ENCODE results near the gene NPEPPS.
A peak's percentile ranks its signal among the peaks of the same experiment; 100 is the strongest.
"Not testable (repeated sequence)": the region's sequence is repeated elsewhere in the genome, so short reads cannot be mapped to it uniquely, and the experiment has no call there.

NPEPPS gene, protein sequence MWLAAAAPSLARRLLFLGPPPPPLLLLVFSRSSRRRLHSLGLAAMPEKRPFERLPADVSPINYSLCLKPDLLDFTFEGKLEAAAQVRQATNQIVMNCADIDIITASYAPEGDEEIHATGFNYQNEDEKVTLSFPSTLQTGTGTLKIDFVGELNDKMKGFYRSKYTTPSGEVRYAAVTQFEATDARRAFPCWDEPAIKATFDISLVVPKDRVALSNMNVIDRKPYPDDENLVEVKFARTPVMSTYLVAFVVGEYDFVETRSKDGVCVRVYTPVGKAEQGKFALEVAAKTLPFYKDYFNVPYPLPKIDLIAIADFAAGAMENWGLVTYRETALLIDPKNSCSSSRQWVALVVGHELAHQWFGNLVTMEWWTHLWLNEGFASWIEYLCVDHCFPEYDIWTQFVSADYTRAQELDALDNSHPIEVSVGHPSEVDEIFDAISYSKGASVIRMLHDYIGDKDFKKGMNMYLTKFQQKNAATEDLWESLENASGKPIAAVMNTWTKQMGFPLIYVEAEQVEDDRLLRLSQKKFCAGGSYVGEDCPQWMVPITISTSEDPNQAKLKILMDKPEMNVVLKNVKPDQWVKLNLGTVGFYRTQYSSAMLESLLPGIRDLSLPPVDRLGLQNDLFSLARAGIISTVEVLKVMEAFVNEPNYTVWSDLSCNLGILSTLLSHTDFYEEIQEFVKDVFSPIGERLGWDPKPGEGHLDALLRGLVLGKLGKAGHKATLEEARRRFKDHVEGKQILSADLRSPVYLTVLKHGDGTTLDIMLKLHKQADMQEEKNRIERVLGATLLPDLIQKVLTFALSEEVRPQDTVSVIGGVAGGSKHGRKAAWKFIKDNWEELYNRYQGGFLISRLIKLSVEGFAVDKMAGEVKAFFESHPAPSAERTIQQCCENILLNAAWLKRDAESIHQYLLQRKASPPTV

DNA sequence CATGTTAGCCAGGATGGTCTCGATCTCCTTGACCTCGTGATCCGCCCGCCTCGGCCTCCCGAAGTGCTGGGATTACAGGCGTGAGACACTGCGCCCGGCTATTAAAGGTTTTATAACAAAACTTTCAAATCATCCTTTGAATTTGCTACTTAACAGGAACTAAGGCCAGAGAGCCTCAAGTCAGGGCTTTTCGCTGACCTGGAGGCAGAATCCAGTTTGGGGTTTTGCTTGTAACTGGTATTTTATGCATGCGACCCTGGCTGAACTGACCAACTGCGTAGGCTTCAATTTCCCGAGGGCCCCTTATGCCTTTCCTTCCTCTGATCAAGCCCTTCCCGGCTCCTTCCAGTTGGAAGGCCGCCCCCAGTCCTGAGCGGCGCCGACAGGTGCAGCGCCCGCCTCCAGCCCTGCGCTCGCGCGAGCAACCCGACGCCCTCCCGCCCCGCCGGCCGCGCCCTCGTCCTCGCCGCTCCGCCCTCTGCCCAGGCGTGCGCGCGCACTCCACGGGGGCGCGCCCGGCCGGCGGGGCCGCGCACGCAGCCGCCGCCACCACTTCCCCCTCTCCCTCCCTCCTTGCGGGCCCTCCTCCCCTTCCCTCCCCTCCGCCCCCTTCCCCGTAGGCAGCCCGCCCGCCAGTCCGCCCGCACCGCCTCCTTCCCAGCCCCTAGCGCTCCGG is at the start of gene NPEPPS:
Gene NPEPPS (plus strand): TSS at position 552 of the 676 bp plus-strand sequence. CDS start 193 bp downstream, outside the sequence.
- peak; percentile 94 for DNase-seq (ENCODE audit: low spot score)

DNA sequence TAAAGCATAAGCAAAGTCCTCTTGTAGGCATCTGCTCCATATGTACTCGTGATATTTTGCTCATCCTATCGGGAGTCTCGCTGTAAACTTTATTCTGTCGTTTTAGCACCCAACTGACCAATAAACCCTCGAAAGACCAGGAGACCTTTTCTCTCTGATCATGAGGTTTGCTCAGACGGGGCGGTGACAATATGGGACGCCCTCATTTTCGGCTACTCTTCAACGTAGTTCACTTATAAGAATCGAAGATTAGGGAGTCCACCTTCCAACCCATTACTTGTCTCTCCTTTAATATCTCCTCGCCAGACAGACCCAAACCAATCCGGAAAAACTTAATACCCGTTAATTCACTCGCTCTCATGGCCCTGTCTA is 39.1 kb upstream of the NPEPPS start:
- not testable (repeated sequence) for DNase-seq (ENCODE audit: low spot score)

DNA sequence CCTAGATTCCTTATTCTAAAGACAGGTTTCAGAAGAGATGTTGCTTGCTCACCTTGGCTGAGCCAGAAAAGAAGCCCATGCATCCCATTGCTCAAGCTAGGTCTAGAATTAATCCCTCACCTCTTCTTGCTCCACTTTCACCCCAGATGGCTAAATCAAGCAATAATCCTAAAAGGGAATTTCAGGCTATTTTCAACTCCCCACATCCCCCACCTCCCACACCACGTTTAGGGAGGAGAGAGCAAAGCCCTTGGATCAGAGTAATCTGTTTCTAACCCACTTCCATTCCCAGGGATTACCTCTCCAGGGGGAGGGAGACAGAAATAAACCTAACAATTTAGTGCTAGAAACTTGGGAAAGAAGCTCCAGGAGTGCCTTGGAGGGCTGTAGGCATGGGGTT is 31.8 kb upstream of the NPEPPS start:
- not testable (repeated sequence) for DNase-seq (ENCODE audit: low spot score)

DNA sequence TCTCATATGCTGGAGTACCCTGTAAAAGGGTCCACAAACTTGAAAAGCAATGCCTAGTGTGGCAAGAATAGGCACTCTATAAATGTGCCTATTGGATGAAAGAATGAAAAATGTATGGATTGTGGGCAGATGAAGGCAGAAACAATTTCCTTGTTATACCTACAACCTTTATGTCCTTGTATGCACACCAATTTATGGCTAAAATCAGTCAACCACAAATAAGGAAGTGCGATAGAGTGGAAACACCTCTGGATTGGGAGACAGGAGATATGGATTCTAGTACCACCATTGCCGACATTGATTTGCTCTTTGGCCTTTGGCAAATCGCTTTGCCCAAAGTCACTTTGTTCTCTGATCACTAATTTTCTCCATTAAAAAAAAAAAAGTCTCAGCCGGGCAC is 31.4 kb upstream of the NPEPPS start:
- DNase-seq (ENCODE audit: low spot score) = not testable (repeated sequence)

DNA sequence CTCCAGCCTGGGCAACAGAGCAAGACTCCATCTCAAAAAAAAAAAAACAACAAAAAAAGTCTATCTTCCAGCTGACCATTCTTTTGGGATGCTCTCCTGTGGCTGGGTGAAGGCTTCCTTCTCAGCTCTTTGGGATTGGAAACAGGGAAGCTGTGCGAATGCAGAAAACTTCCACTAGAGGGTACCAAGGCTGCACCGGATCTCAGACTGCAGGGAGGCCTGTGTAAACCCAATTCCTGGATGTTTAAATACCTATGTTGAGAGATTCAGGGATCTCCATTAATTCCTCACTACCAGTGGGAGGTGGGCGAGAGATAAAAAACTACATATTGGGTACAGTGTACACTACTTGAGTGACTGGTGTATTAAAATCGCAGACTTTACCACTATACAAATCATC is 30.3 kb upstream of the NPEPPS start:
- peak; percentile 33 for DNase-seq (ENCODE audit: low spot score)

DNA sequence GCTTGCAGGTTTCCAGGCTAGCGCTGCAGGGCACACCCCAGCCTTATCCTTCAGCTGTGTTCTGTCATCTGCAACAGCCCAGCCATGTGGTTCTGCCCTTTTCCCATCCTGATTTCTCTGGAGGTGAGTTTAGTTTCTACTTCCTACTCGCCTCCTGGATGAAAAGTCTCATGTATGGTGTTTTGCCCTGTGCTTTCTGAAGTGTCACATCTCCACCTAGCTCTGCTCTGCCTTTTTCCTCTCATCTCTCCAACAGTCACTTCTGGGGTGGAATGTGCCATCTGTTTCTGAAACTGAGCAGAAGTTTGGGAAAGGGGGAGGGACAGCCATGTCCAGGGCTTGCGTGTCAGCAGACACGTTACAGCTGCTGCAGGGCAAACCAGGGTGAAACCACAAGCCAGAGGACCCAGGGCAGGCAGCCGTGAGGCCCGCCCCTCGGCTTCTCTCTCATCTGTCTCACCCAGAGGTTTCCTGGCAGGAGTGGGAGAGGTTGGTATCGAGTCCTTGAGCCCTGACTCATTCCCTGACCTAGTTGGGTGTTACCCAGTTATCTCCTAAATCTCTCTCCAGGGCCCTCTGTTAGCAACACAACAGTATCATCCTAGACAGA is 28.7 kb upstream of the NPEPPS start:
- peak; percentile 15 for DNase-seq (ENCODE audit: low spot score)

DNA sequence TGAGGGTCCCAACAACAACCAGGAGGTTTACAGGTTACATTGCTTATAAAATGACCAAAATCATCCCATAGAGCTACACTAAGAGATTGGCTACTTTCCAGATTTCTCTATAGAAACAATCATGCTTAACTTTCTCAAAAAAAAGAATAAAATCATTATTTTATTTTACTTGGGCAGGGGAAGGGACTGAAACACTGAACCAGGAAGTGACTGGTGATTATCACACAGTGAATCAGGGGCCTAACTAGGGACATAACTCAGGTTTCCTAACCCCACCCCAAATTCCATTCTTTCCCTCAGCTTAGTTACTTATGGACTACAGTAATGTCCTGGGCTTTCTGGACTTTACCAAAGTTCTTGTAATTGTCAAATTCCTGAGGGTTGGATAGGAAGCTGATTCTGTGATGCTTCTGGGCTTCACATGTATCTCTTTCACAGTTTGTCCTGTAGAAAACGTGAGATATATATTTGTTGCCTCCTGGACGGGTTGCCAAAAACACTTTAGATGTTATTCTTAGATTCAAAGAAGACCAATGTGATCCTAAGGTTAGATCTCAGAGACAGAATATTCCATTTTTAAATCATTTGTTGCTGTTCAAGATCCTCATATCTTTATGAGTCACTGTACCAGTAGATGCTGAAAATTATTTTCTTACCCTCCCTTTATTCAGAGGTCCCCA is 28.0 kb upstream of the NPEPPS start:
- not testable (repeated sequence) for DNase-seq (ENCODE audit: low spot score)

DNA sequence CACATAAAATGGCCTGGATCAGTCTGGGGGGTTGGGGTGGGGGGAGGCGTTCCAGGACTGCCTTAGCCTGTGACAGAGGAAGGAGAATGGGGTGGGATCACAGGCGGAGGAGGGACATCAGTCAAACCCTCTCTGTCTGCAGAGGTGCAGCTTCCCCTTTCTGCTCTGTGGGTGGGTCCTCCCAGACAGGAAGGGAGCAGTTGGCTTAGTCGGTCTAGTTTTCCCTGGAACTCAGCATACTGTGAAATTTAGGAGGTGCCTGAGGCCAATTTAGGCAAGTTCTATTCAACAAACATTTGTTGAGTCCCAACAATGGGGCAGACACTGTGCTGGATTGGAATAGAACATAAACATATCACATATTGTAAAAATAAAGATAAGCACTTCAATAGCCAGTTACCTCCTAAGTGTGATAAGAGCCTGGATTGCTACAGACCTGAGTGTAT is 19.2 kb upstream of the NPEPPS start:
- not testable (repeated sequence) for DNase-seq (ENCODE audit: low spot score)

DNA sequence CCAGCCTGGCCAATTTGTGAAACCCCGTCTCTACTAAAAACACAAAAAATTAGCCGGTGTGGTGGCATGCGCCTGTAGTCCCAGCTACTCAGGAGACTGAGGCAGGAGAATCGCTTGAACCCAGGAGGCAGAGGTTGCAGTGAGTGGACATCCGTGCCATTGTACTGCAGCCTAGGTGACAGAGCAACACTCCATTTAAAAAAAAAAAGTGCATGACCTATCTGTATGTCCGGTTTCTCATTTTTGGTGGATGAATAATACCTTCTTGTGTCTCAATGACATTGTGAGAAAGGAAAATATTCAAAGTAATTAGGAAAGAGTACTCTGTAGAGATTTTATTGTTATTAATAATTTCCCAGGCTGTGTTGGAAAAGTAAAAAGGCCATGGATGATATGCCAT is 17.6 kb upstream of the NPEPPS start:
- DNase-seq (ENCODE audit: low spot score) = not testable (repeated sequence)

DNA sequence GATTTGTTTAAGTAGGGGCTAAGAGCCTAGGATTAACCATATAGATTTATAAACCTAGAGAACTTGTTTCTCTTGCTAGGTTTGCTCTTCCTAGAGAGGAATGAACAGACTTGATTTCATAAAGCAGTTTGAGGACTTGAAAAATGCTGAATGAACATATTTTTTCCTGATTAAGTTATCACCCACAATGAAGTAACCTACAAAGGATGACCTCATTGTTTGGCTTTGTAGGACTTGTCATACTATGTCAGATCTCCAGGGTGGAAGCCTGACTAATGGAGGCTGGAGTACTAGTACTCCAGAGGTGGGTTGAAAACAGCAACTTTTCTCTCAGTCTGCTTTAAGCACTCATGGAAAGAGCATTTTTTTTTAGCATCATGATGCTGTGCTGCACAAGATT is 12.0 kb upstream of the NPEPPS start:
- not testable (repeated sequence) for DNase-seq (ENCODE audit: low spot score)

DNA sequence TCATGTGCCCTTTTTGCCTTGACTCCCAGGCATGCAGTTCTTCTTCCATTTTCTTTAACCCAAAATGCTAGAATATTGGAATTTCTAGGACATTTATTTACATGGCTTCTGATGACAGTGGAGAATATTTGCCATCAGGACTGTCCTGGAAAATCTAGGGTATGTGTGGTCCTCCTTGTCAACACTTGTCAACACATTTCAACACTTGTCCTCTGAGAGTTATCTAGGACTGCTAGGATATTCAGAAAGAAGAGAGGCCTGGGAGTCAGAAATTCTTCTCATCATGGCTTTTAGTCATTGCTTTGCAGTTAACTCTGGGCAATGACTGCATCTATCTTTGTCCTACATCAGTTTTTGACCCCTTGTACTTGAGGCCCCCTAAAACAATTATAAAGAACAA is 11.5 kb upstream of the NPEPPS start:
- DNase-seq (ENCODE audit: low spot score) = not testable (repeated sequence)

DNA sequence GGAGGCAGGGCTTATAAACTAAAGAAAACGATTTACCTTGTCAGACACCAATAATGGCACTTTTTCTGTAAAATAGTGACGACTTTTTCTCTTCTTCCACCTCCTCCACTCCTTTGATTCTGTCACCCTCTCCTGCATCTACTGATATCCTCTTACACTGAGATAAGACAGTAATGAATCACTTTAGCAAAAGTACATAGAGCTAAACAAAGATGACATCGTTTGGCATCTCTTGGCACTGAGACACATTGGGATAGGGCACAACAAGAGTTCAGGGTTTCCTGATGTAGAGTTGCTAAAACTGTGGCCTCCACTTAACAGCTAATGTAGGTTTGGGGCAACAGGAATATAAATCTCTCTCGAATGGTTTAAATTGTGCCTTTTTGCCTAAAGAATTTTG is 10.6 kb upstream of the NPEPPS start:
- DNase-seq (ENCODE audit: low spot score) = not testable (repeated sequence)

DNA sequence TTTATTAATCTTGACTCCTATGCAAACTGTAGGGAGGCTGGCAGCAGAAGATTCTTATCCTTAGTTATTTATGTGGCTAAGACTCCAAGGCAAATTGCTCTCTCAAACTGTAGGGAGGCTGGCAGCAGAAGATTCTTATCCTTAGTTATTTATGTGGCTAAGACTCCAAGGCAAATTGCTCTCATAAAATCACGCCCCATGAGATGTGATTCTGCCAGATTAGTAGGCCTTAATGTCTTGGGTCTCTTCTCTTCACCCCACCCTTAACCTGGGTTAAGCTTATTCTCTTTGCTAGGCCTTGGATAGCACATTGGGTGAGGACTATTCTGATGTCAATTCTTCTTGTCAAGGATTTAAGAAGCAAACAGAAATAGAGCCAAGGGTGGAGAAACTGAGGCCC is 9.5 kb upstream of the NPEPPS start:
- not testable (repeated sequence) for DNase-seq (ENCODE audit: low spot score)

DNA sequence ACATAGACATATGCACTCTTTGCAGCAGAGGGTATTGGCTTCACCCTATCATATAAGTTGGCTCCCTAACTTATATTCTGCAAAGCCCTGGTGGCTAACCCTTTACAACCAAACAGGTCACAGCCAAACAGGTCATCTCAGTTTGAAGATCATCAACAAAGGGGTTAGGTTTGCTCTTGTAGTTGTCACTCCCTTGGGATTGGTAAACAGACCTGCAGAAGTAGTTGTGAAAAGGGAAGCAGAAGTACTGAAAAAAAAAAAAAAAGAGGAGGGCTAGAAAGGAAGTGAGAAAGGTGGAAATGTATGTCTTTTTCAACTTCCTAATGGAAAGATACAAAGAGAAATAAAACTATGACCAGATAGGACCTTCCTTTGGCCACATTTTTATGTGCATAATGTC is 8.6 kb upstream of the NPEPPS start:
- DNase-seq (ENCODE audit: low spot score) = not testable (repeated sequence)

DNA sequence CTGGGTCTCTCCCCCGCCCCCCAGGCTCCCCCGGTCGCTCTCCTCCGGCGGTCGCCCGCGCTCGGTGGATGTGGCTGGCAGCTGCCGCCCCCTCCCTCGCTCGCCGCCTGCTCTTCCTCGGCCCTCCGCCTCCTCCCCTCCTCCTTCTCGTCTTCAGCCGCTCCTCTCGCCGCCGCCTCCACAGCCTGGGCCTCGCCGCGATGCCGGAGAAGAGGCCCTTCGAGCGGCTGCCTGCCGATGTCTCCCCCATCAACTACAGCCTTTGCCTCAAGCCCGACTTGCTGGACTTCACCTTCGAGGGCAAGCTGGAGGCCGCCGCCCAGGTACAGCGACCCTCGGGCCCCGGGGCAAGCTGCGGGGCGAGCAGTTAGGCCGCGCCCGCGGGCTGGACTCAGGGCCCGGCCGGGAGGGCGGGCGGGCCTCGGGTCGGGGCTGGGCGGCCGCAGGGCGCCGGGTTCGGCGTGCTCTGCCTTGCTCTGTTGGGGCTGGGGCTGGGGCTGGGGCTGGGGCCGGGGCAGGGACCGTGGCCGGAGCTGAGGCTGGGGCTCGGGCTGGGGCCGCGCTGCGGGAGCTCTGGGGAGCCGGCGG is 419 bp downstream of the NPEPPS start:
- DNase-seq (ENCODE audit: low spot score) = peak; percentile 52

DNA sequence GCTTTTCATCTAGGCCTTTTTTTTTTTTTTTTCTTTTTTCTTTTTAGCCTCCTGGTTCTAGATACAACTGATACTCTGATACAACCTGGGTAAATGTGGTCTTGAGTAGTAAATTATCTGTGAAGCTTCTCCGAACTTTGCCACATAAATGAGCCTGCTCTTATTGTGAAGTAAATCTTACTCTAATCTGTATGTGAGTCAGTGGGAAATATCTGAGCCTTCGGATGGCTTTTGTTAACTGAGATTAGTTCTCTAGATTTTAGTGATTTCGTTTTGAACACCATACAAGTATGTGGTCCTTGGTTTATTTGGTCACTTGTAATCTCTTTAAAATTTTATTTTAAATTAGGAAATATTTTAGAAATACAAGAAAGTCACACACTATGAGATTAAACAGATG is 8.2 kb downstream of the NPEPPS start:
- not testable (repeated sequence) for DNase-seq (ENCODE audit: low spot score)

DNA sequence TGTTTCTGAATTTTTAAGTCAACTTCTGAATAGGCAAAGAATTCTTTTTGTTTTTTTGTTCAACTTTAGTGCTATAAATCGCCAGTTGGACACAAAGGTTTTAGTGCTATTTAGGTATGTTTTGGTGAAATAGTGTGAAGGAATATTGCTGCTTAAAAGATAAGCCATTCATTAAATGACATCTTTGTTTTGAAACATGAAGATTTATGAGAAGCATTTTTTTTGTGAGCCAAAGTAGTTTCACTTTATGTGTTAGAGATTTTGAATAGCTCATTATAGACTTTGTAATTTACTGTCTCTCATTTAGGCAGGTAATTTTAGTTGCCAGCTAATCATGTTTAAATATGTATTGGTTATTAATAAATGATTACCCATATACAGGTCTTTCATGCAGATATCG is 10.8 kb downstream of the NPEPPS start:
- not testable (repeated sequence) for DNase-seq (ENCODE audit: low spot score)

DNA sequence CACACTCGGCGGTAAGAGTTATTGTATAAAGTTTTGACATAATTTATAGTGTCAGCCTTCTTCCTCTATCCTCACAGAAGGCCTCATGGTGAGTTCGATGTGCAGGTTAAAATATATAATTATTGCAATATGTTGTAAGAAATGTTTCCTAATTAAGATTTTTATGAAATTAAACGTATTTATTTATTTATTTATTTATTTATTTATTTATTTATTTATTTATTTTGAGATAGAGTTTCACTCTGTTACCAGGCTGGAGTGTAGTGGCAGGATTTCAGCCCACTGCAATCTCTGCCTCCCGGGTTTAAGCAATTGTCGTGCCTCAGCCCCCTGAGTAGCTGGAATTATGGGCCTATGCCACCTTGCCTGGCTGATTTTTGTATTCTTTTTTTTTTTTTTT is 13.4 kb downstream of the NPEPPS start:
- not testable (repeated sequence) for DNase-seq (ENCODE audit: low spot score)

DNA sequence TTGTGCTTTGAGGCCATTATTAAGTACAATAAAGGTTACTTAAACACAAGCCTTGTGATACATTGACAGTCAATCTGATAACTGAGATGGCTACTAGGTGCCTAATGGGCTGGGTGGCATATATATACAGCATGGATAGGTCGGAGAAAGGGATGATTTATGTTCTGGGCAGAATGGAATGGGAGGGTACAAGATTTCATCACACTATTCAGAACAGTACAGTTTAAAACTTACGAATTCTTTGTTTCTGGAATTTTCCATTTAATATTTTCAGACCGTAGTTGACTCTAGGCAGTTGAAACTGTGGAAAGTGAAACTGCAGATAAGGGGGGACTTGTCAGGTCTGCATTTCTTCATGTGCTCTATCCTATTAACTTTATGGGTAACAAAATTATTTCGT is 23.8 kb downstream of the NPEPPS start:
- not testable (repeated sequence) for DNase-seq (ENCODE audit: low spot score)

DNA sequence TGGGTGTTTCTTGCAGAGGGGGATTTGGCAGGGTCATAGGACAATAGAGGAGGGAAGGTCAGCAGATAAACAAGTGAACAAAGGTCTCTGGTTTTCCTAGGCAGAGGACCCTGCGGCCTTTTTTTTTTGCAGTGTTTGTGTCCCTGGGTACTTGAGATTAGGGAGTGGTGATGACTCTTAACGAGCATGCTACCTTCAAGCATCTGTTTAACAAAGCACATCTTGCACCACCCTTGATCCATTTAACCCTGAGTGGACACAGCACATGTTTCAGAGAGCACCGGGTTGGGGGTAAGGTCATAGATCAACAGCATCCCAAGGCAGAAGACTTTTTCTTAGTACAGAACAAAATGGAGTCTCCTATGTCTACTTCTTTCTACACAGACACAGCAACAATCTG is 25.2 kb downstream of the NPEPPS start:
- not testable (repeated sequence) for DNase-seq (ENCODE audit: low spot score)

Data from D341Med (cell line).